Activated B cell treated with CpG ODN at 0.5 μM for 24 hours (primary cell): Measurements from ENCODE around the gene DCLRE1C. TPM values are rescaled to one million over a fixed set of nuclear protein-coding genes. Genes with fewer than 3 reads are reported as not detected.
A peak's percentile ranks its signal among the peaks of the same experiment; 100 is the strongest.
"Not testable (repeated sequence)": the region's sequence is repeated elsewhere in the genome, so short reads cannot be mapped to it uniquely, and the experiment has no call there.

Experiments used
- ATAC-seq: fragments of 200-7000 bp; cut with Tn5 transposase; one replicate; pipeline ENCODE4 v1.10.0; 2021; ENCODE audit warnings: low read depth, mild to moderate bottlenecking, moderate library complexity
- CTCF ChIA-PET: fragments of 350-600 bp; sonication (Branson Sonifier 250); formaldehyde crosslinking; loops from one replicate; lab custom pipeline; 2021; ENCODE audit warnings: antibody characterized with exemption; lab: Charles Lee
- POLR2A ChIA-PET: fragments of 350-600 bp; sonication (Branson Sonifier 250); formaldehyde crosslinking; loops from one replicate; lab custom pipeline; 2021; ENCODE audit warnings: antibody characterized with exemption; lab: Charles Lee
- DNase-seq: peaks from one replicate; pipeline ENCODE4 v3.0.0; 2022
- H3K27ac Mint-ChIP-seq: one replicate; pipeline ENCODE4 v1.8.0; 2020; ENCODE audit warnings: mixed read lengths
- H3K27me3 Mint-ChIP-seq: one replicate; pipeline ENCODE4 v1.8.0; 2021; ENCODE audit warnings: mixed read lengths
- H3K36me3 Mint-ChIP-seq: one replicate; pipeline ENCODE4 v1.8.0; 2021; ENCODE audit warnings: low read depth, mixed read lengths
- H3K4me1 Mint-ChIP-seq: one replicate; pipeline ENCODE4 v1.8.0; 2021; ENCODE audit warnings: mixed read lengths
- H3K4me3 Mint-ChIP-seq: one replicate; pipeline ENCODE4 v1.8.0; 2020; ENCODE audit warnings: mild to moderate bottlenecking, mixed read lengths
- H3K9me3 Mint-ChIP-seq: one replicate; pipeline ENCODE4 v1.8.0; 2020; ENCODE audit warnings: mixed read lengths
- CTCF ChIP-seq: fragments of 200-600 bp; IDR thresholded peaks from one replicate; pipeline ENCODE4 v1.8.0; 2022; ENCODE audit warnings: antibody characterized with exemption, mild to moderate bottlenecking
- intact Hi-C: fragments of 100-400 bp; cut with micrococcal nuclease; formaldehyde crosslinking; loops from one replicate; pipeline ENCODE4 v1.15.1; 2024
- total RNA-seq: library from RNA; stranded (reverse); gene quantifications from 2 replicates; pipeline ENCODE4 v1.2.3, GENCODE V29; 2022

The DCLRE1C gene
- total RNA-seq, 1 donor from 2014 or later: 43.8 TPM

- ATAC-seq: no peak
- H3K27ac Mint-ChIP-seq: no peak overlapping the region
- ChIA-PET POLR2A (no interaction called here), CTCF (no interaction called here)
- peaks cover 14% of the 10 kb centered on the region for H3K27me3 Mint-ChIP-seq
- intact Hi-C loops: no loop called here
- H3K4me1 Mint-ChIP-seq: no peaks in the 10 kb centered on the region
- no peaks in the 10 kb centered on the region for H3K36me3 Mint-ChIP-seq
- no peak overlapping the region for H3K4me3 Mint-ChIP-seq
- TF ChIP-seq CTCF: no peak
- no peak for DNase-seq
- H3K9me3 Mint-ChIP-seq: no peaks in the 10 kb centered on the region
Measured at GRCh38 chr10:14982744-14983143, 28.8 kb upstream of the DCLRE1C start.

GRCh38 chr10:14975672-14976273 is 21.9 kb upstream of the DCLRE1C start:
- Mint-ChIP-seq H3K27me3 (peaks cover 6% of the 10 kb centered on the region), H3K36me3 (no peaks in the 10 kb centered on the region), H3K9me3 (no peaks in the 10 kb centered on the region), H3K4me1 (peaks cover 5% of the 10 kb centered on the region), H3K27ac (no peak overlapping the region), H3K4me3 (no peak overlapping the region)
- intact Hi-C loops: loop anchor here (1.0 kb wide), 1 partner anchor 778 kb away; no protein-coding TSS in a partner anchor
- ATAC-seq (no peak), DNase-seq (no peak)
- CTCF ChIA-PET: no interaction called here
- POLR2A ChIA-PET: no interaction called here
- TF ChIP-seq CTCF: no peak

- DNase-seq, H3K27ac Mint-ChIP-seq, H3K4me3 Mint-ChIP-seq, H3K4me1 Mint-ChIP-seq, POLR2A ChIA-PET, ATAC-seq, CTCF ChIA-PET, H3K36me3 Mint-ChIP-seq, H3K9me3 Mint-ChIP-seq, H3K27me3 Mint-ChIP-seq: not testable (repeated sequence)
- intact Hi-C loops: loop anchor here (5.0 kb wide), 2 partner anchors 137 to 1602 kb away; partner anchors contain the start of genes CDNF, HSPA14 and MSANTD7
Measured at GRCh38 chr10:14974153-14974998, 20.5 kb upstream of the DCLRE1C start.

- DNase-seq: no peak
Measured at GRCh38 chr10:14971867-14972448, 18.1 kb upstream of the DCLRE1C start.

GRCh38 chr10:14967897-14968296 is 14.0 kb upstream of the DCLRE1C start:
- CTCF ChIA-PET: no interaction called here
- H3K4me1 Mint-ChIP-seq: no peaks in the 10 kb centered on the region
- no peaks in the 10 kb centered on the region for H3K27me3 Mint-ChIP-seq
- no peak overlapping the region for H3K4me3 Mint-ChIP-seq
- H3K36me3 Mint-ChIP-seq: no peaks in the 10 kb centered on the region
- ATAC-seq (no peak), DNase-seq (no peak)
- no peak overlapping the region for H3K27ac Mint-ChIP-seq
- intact Hi-C loops: no loop called here
- TF ChIP-seq CTCF: no peak
- POLR2A ChIA-PET: no interaction called here
- H3K9me3 Mint-ChIP-seq: no peaks in the 10 kb centered on the region

More at GRCh38 chr10:14971867-14972448, 18.1 kb upstream of the DCLRE1C start:
- intact Hi-C loops: loop anchor here (1.0 to 5.0 kb wide), 5 partner anchors 83 to 1600 kb away; partner anchors contain the start of genes CDNF, HSPA14 and MSANTD7
- ATAC-seq: peak; percentile 70
- peaks cover 5% of the 10 kb centered on the region for H3K4me1 Mint-ChIP-seq
- H3K27me3 Mint-ChIP-seq: peaks cover 6% of the 10 kb centered on the region
- TF ChIP-seq CTCF: peak; percentile 39
- ChIA-PET POLR2A (interaction anchor here (0.6 to 0.7 kb wide), 3 partner anchors 10 to 763 kb away, joined by 3 read pairs; partner anchors contain the start of gene MEIG1), CTCF (interaction anchor here (0.6 to 2.5 kb wide), 15 partner anchors 11 to 776 kb away, joined by 3 to 16 read pairs (median 5); partner anchors contain the start of genes CDNF, DCLRE1C, HSPA14 and MSANTD7)
- H3K36me3 Mint-ChIP-seq: no peaks in the 10 kb centered on the region
- H3K9me3 Mint-ChIP-seq: no peaks in the 10 kb centered on the region
- no peak overlapping the region for H3K27ac Mint-ChIP-seq
- H3K4me3 Mint-ChIP-seq: no peak overlapping the region
